ENCODE measurements around the gene IQGAP2.

DNA sequence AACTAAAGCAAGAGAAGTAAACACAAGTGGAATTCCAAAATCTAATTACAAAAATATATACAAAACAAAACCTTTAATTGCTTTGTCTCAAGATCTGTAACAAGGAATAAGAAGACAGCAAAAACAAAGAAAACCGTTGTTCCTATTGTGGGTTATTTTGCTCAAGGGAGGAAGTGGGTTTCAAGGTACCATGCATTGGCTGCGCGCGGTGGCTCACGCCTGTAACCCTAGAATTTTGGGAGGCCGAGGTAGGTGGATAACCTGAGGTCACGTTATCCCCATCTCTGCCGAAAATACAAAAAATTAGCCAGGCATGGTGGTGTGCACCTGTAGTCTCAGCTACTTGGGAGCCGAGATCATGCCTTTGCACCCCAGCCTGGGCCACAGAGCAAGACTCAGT is 12.1 kb upstream of the IQGAP2 start:
- TF ChIP-seq, protein P1, sequence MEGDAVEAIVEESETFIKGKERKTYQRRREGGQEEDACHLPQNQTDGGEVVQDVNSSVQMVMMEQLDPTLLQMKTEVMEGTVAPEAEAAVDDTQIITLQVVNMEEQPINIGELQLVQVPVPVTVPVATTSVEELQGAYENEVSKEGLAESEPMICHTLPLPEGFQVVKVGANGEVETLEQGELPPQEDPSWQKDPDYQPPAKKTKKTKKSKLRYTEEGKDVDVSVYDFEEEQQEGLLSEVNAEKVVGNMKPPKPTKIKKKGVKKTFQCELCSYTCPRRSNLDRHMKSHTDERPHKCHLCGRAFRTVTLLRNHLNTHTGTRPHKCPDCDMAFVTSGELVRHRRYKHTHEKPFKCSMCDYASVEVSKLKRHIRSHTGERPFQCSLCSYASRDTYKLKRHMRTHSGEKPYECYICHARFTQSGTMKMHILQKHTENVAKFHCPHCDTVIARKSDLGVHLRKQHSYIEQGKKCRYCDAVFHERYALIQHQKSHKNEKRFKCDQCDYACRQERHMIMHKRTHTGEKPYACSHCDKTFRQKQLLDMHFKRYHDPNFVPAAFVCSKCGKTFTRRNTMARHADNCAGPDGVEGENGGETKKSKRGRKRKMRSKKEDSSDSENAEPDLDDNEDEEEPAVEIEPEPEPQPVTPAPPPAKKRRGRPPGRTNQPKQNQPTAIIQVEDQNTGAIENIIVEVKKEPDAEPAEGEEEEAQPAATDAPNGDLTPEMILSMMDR (IDR thresholded peaks at IDR 0.05) = no peak
- TF ChIP-seq POLR2A (IDR thresholded peaks at IDR 0.05) = no peak
